HEK293 (cell line): Measurements from ENCODE around the gene KCNB1.

ENCODE experiments used
- ZNF624 ChIP-seq: fragments of 450-650 bp; formaldehyde crosslinking; IDR thresholded peaks from 2 replicates; pipeline ENCODE4 v1.5.1; 2017; ENCODE audit warnings: missing biosample characterization, missing genetic modification characterization
- TF ChIP-seq, protein P1 (sequence below): fragments of 450-650 bp; formaldehyde crosslinking; IDR thresholded peaks from 2 replicates; pipeline ENCODE4 v1.5.1; 2016; ENCODE audit warnings: missing biosample characterization, missing genetic modification characterization

- TF ChIP-seq ZNF624 (tag by site-specific recombination): no peak
- TF ChIP-seq, protein P1, sequence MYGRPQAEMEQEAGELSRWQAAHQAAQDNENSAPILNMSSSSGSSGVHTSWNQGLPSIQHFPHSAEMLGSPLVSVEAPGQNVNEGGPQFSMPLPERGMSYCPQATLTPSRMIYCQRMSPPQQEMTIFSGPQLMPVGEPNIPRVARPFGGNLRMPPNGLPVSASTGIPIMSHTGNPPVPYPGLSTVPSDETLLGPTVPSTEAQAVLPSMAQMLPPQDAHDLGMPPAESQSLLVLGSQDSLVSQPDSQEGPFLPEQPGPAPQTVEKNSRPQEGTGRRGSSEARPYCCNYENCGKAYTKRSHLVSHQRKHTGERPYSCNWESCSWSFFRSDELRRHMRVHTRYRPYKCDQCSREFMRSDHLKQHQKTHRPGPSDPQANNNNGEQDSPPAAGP (tag by site-specific recombination): no peak
Measured at GRCh38 chr20:49340161-49340966, 142.1 kb downstream of the KCNB1 start.
